ENCODE measurements around the gene PSMD4.
A peak's percentile ranks its signal among the peaks of the same experiment; 100 is the strongest.
"Not testable (repeated sequence)": the region's sequence is repeated elsewhere in the genome, so short reads cannot be mapped to it uniquely, and the experiment has no call there.

Gene PSMD4

GRCh38 chr1:151275341-151275740, 20.8 kb downstream of the PSMD4 start:
- DNase-seq = not testable (repeated sequence)

- DNase-seq = no peak
Observed at GRCh38 chr1:151277249-151277648, 22.7 kb downstream of the PSMD4 start.

GRCh38 chr1:151281225-151281968, 26.9 kb downstream of the PSMD4 start:
- peak; percentile 87 for DNase-seq

GRCh38 chr1:151281969-151282882, 27.7 kb downstream of the PSMD4 start, which contains the start of gene ZNF687:
Gene ZNF687, plus strand, starts transcription at chr1:151282299. Its CDS starts 3,993 bp downstream, at chr1:151286292.
- peak; percentile 98 for DNase-seq

- DNase-seq = no peak
Observed at GRCh38 chr1:151282883-151283725, 28.6 kb downstream of the PSMD4 start.

GRCh38 chr1:151284013-151284577, 29.6 kb downstream of the PSMD4 start:
- DNase-seq = no peak

- DNase-seq = no peak
Observed at GRCh38 chr1:151286619-151287340, 32.2 kb downstream of the PSMD4 start.

- DNase-seq = no peak
Observed at GRCh38 chr1:151287341-151287699, 32.8 kb downstream of the PSMD4 start.

GRCh38 chr1:151287767-151288500, 33.4 kb downstream of the PSMD4 start:
- DNase-seq = no peak

GRCh38 chr1:151288502-151288901, 34.0 kb downstream of the PSMD4 start:
- no peak for DNase-seq

- no peak for DNase-seq
Observed at GRCh38 chr1:151289080-151289935, 34.8 kb downstream of the PSMD4 start.

GRCh38 chr1:151289991-151290708, 35.6 kb downstream of the PSMD4 start:
- no peak for DNase-seq

GRCh38 chr1:151290709-151291303, 36.3 kb downstream of the PSMD4 start:
- no peak for DNase-seq

- DNase-seq = no peak
Observed at GRCh38 chr1:151292207-151293030, 37.9 kb downstream of the PSMD4 start.

GRCh38 chr1:151293093-151293492, 38.6 kb downstream of the PSMD4 start:
- DNase-seq = no peak

- DNase-seq = no peak
Observed at GRCh38 chr1:151294742-151295462, 40.4 kb downstream of the PSMD4 start.

- no peak for DNase-seq
Observed at GRCh38 chr1:151309811-151310323, 55.3 kb downstream of the PSMD4 start.

All from GOT3 (cell line).